ES-I3 (cell line): ENCODE data around the gene PLEKHG3.

ENCODE experiments used
- H3K36me3 ChIP-seq: 2 replicates; pipeline ENCODE4 v1.6.1; 2013; ENCODE audit warnings: mild to moderate bottlenecking, low read length, control low read depth, moderate library complexity; ENCODE audit not compliant: insufficient read depth
- H3K4me1 ChIP-seq: 2 replicates; pipeline ENCODE4 v1.6.1; 2013; ENCODE audit warnings: mild to moderate bottlenecking, control low read depth, low read length; ENCODE audit not compliant: insufficient read depth
- H3K9ac ChIP-seq: 2 replicates; pipeline ENCODE4 v1.6.1; 2013; ENCODE audit warnings: low read depth, mild to moderate bottlenecking, low read length, moderate library complexity
- H3K9me3 ChIP-seq: 2 replicates; pipeline ENCODE4 v1.6.1; 2013; ENCODE audit warnings: mild to moderate bottlenecking, low read length, moderate library complexity; ENCODE audit not compliant: control insufficient read depth, insufficient read depth

PLEKHG3 gene

GRCh38 chr14:64788706-64789105 lies 84.5 kb downstream of the PLEKHG3 start:
- no peaks in the 10 kb centered on the region for H3K36me3 ChIP-seq
- no peaks in the 10 kb centered on the region for H3K9me3 ChIP-seq
- H3K4me1 ChIP-seq, result peaks cover 15% of the 10 kb centered on the region
- H3K9ac ChIP-seq, result no peak overlapping the region

GRCh38 chr14:64789696-64790095 lies 85.5 kb downstream of the PLEKHG3 start:
- no peaks in the 10 kb centered on the region for H3K9me3 ChIP-seq
- H3K9ac ChIP-seq, result no peak overlapping the region
- H3K36me3 ChIP-seq, result no peaks in the 10 kb centered on the region
- H3K4me1 ChIP-seq, result peaks cover 15% of the 10 kb centered on the region

GRCh38 chr14:64790478-64790877 lies 86.3 kb downstream of the PLEKHG3 start:
- H3K36me3 ChIP-seq, result no peaks in the 10 kb centered on the region
- H3K9ac ChIP-seq, result no peak overlapping the region
- no peaks in the 10 kb centered on the region for H3K9me3 ChIP-seq
- H3K4me1 ChIP-seq, result peaks cover 15% of the 10 kb centered on the region

- H3K9me3 ChIP-seq, result no peaks in the 10 kb centered on the region
- peaks cover 15% of the 10 kb centered on the region for H3K4me1 ChIP-seq
- no peaks in the 10 kb centered on the region for H3K36me3 ChIP-seq
- H3K9ac ChIP-seq, result no peak overlapping the region
Observed at GRCh38 chr14:64792231-64792630, 88.0 kb downstream of the PLEKHG3 start.

- H3K9me3 ChIP-seq, result no peaks in the 10 kb centered on the region
- no peaks in the 10 kb centered on the region for H3K36me3 ChIP-seq
- no peak overlapping the region for H3K9ac ChIP-seq
- peaks cover 15% of the 10 kb centered on the region for H3K4me1 ChIP-seq
Observed at GRCh38 chr14:64792871-64793560, 88.8 kb downstream of the PLEKHG3 start.

GRCh38 chr14:64795211-64795610 lies 91.0 kb downstream of the PLEKHG3 start:
- Histone ChIP-seq H3K4me1 (peaks cover 7% of the 10 kb centered on the region), H3K9ac (no peak overlapping the region; the same call in 1 of the 2 replicates), H3K36me3 (no peaks in the 10 kb centered on the region), H3K9me3 (no peaks in the 10 kb centered on the region)

- no peak overlapping the region for H3K9ac ChIP-seq
- peaks cover 2% of the 10 kb centered on the region for H3K4me1 ChIP-seq
- H3K9me3 ChIP-seq, result no peaks in the 10 kb centered on the region
- no peaks in the 10 kb centered on the region for H3K36me3 ChIP-seq
Observed at GRCh38 chr14:64795921-64796320, 91.7 kb downstream of the PLEKHG3 start.

GRCh38 chr14:64796369-64796768 lies 92.1 kb downstream of the PLEKHG3 start:
- Histone ChIP-seq H3K36me3 (no peaks in the 10 kb centered on the region), H3K4me1 (no peaks in the 10 kb centered on the region), H3K9me3 (no peaks in the 10 kb centered on the region), H3K9ac (no peak overlapping the region)

- H3K9me3 ChIP-seq, result no peaks in the 10 kb centered on the region
- no peak overlapping the region for H3K9ac ChIP-seq
- no peaks in the 10 kb centered on the region for H3K36me3 ChIP-seq
- H3K4me1 ChIP-seq, result 0 out of 2 replicates have a peak, but pooled peaks cover 3% of the 10 kb centered on the region
Observed at GRCh38 chr14:64799555-64799954, 95.3 kb downstream of the PLEKHG3 start.
